KMS-11 (cell line): ENCODE measurements around the gene RASD2.

ENCODE experiments used
- H2AFZ ChIP-seq: fragments of 200-600 bp; sonication (generic); 2 replicates; pipeline ENCODE4 v1.6.1; 2016; ENCODE audit warnings: antibody characterized with exemption, mixed run types, low read depth
- H3K27ac ChIP-seq: fragments of 200-600 bp; sonication (generic); 2 replicates; pipeline ENCODE4 v1.6.1; 2016; ENCODE audit warnings: mild to moderate bottlenecking, mixed run types
- H3K27me3 ChIP-seq: fragments of 200-600 bp; sonication (generic); 2 replicates; pipeline ENCODE4 v1.6.1; 2017; ENCODE audit warnings: mild to moderate bottlenecking, low read depth, mixed run types, moderate library complexity; ENCODE audit not compliant: insufficient read depth
- H3K36me3 ChIP-seq: fragments of 200-600 bp; sonication (generic); 2 replicates; pipeline ENCODE4 v1.6.1; 2017; ENCODE audit warnings: mild to moderate bottlenecking, mixed run types; ENCODE audit not compliant: insufficient read depth
- H3K4me1 ChIP-seq: fragments of 200-600 bp; sonication (generic); 2 replicates; pipeline ENCODE4 v1.6.1; 2016; ENCODE audit warnings: mild to moderate bottlenecking, low read depth, mixed run types; ENCODE audit not compliant: poor library complexity, severe bottlenecking
- H3K4me2 ChIP-seq: fragments of 200-600 bp; sonication (generic); 2 replicates; pipeline ENCODE4 v1.7.0; 2016; ENCODE audit warnings: mild to moderate bottlenecking, mixed run types
- H3K4me3 ChIP-seq: fragments of 200-600 bp; sonication (generic); IDR thresholded peaks from 2 replicates; pipeline ENCODE4 v1.6.1; 2017; ENCODE audit warnings: low read depth, low read length, mixed read lengths; ENCODE audit not compliant: insufficient read depth
- H3K79me2 ChIP-seq: fragments of 200-600 bp; sonication (generic); 2 replicates; pipeline ENCODE4 v1.6.1; 2016; ENCODE audit warnings: low read depth, mixed run types; ENCODE audit not compliant: insufficient read depth
- H3K9ac ChIP-seq: fragments of 200-600 bp; sonication (generic); 2 replicates; pipeline ENCODE4 v1.6.1; 2016; ENCODE audit warnings: mild to moderate bottlenecking, mixed run types
- H4K20me1 ChIP-seq: fragments of 200-600 bp; sonication (generic); 2 replicates; pipeline ENCODE4 v1.6.1; 2016; ENCODE audit warnings: mild to moderate bottlenecking, mixed run types; ENCODE audit not compliant: insufficient read depth
- CTCF ChIP-seq: fragments of 200-600 bp; sonication (generic); conservative IDR thresholded peaks from 2 replicates; pipeline ENCODE4 v1.6.1; 2017; ENCODE audit warnings: low read depth, mild to moderate bottlenecking, antibody characterized with exemption, low read length, moderate library complexity, mixed read lengths

Gene RASD2

DNA sequence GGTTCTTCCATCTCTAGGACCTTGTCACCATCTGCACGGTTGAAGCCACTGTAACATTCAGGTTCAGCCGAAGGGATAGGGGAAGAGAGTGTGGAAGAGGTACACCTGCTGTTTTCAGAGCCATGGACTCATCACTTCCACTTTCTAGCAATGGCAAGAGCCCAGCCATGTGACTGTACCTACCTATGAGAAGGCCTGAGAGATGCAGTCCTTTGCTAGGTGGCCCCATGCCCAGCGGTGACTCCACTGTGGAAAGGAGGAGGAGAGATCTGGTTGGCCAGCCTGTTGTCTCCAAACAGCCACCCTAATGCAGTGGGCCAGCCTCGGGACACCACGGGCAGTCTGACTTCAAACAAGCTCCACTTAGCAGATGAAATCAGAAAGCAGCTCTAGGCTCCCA lies 16.0 kb downstream of the RASD2 start:
- Histone ChIP-seq H3K79me2 (no peaks in the 10 kb centered on the region), H4K20me1 (no peaks in the 10 kb centered on the region), H3K4me1 (peaks cover 16% of the 10 kb centered on the region), H2AFZ (no peak overlapping the region), H3K4me2 (no peak overlapping the region), H3K4me3 (no peak overlapping the region), H3K27ac (no peak overlapping the region), H3K27me3 (peaks cover 4% of the 10 kb centered on the region; the same call in 1 of the 2 replicates), H3K9ac (no peak overlapping the region), H3K36me3 (no peaks in the 10 kb centered on the region)
- no peak for TF ChIP-seq CTCF

- H3K4me1 ChIP-seq = peaks cover 5% of the 10 kb centered on the region
- TF ChIP-seq CTCF = no peak
- no peaks in the 10 kb centered on the region for H3K36me3 ChIP-seq
- H3K27me3 ChIP-seq = peaks cover 7% of the 10 kb centered on the region; the same call in 1 of the 2 replicates
- H3K79me2 ChIP-seq = no peaks in the 10 kb centered on the region
- H2AFZ ChIP-seq = no peak overlapping the region
- no peak overlapping the region for H3K4me3 ChIP-seq
- no peak overlapping the region for H3K9ac ChIP-seq
- no peak overlapping the region for H3K27ac ChIP-seq
- no peaks in the 10 kb centered on the region for H4K20me1 ChIP-seq
- H3K4me2 ChIP-seq = no peak overlapping the region
Observed at GRCh38 chr22:35558031-35558430, 17.4 kb downstream of the RASD2 start.

GRCh38 chr22:35558719-35559118 lies 18.1 kb downstream of the RASD2 start:
- H4K20me1 ChIP-seq = no peaks in the 10 kb centered on the region
- H3K79me2 ChIP-seq = no peaks in the 10 kb centered on the region
- peaks cover 4% of the 10 kb centered on the region for H3K4me1 ChIP-seq
- peaks cover 7% of the 10 kb centered on the region; the same call in 1 of the 2 replicates for H3K27me3 ChIP-seq
- H3K9ac ChIP-seq = no peak overlapping the region
- TF ChIP-seq CTCF = no peak
- no peak overlapping the region for H3K27ac ChIP-seq
- H3K4me2 ChIP-seq = no peak overlapping the region
- no peak overlapping the region for H2AFZ ChIP-seq
- H3K4me3 ChIP-seq = no peak overlapping the region
- H3K36me3 ChIP-seq = no peaks in the 10 kb centered on the region

DNA sequence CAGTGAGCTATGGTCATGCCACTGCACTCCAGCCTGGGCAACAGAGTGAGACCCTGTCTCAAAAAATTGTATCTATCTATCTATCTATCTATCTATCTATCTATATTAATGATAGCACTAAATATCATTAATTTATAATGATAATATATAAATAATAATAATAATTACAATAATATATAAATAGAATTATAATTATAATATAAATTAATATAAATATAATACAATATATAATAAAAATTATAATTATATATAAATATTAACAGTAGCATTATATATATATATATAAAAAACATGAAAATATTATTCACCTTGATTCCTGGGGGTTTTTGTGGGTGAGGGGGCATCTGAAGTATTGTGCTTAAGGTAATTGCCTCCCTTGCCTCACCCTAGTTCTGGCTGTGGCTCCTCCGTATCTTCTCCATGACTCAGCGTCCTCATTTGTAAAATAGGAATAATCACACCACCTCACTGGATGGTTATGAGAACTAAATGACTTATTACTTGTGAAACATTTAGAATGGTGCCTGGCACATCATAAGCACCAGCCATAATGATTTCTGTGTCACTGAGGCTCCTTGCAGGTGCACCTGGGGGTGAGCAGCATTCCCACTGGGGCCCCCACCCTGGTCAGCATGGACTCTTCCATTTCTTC lies 18.8 kb downstream of the RASD2 start:
- H4K20me1 ChIP-seq = no peaks in the 10 kb centered on the region
- H3K27me3 ChIP-seq = peaks cover 12% of the 10 kb centered on the region; the same call in 1 of the 2 replicates
- H3K4me2 ChIP-seq = no peak overlapping the region
- no peaks in the 10 kb centered on the region for H3K79me2 ChIP-seq
- H3K36me3 ChIP-seq = no peaks in the 10 kb centered on the region
- H3K4me3 ChIP-seq = no peak overlapping the region
- H2AFZ ChIP-seq = no peak overlapping the region
- H3K4me1 ChIP-seq = peaks cover 4% of the 10 kb centered on the region
- H3K27ac ChIP-seq = no peak overlapping the region
- TF ChIP-seq CTCF = no peak
- H3K9ac ChIP-seq = no peak overlapping the region
